ENCODE measurements around the gene CSRP3.

The CSRP3 gene

DNA sequence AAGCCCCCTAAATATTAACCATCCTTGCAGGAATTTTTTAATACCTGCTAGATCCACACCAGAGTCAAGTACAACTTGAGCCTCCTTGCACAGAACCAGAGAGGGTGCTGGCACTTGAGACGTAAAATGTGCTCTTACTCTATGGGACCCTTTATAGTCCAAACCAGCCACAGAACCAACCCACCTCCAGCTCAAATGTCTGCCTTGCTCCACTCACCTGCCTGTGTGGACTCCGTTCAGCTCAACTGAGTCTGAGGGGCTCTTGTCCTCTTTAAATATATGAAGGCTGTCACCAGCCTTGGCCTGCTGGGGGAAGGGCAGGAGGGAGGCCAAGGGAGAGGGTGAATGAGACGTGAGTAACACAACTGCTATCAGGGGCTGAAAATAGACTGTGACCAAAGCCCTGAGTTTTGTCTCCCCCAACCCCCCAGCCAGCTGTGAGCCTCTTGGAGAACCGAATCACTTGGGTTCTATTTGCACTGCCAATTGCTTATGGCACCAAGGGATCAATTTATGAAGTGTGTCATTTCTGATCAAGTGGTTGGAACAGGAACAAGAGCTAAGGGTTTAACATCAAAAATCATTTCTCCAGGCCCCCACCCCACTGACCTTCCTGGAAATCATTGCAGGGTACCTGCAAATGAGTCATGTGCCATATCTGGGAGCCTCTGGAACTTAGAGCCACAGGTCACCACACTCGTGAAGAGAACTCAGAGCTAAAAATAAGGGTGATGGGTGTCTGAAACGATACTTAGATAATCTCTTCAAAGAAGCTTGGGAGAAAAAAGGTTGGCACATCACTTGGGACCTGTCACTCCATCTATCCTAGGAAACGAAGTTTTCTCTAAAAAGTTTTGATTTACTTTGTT is at the start of gene CSRP3:
Gene CSRP3, minus strand, starts transcription at position 247 of the 869 bp plus-strand sequence. CDS start 9,535 bp downstream, outside the sequence.
- no peak for DNase-seq

DNA sequence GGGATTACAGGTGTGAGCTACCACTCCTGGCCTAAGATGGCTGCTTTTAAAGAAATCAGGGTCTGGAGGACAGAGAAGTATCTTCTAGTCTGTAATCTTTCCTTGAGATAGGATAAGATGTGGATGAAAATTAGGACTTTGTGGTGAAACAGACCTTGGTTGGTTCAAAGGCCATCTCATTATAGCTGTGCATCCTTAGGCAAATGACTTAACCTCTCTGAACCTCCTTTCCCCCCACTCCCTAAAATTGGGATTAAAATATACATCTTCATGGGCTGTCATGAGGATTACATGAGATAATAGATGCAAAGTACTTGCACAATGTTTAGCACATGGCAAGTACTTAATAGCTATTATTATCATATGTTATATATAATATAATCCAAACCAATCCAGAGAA is 49.8 kb upstream of the CSRP3 start:
- no peak for DNase-seq

DNA sequence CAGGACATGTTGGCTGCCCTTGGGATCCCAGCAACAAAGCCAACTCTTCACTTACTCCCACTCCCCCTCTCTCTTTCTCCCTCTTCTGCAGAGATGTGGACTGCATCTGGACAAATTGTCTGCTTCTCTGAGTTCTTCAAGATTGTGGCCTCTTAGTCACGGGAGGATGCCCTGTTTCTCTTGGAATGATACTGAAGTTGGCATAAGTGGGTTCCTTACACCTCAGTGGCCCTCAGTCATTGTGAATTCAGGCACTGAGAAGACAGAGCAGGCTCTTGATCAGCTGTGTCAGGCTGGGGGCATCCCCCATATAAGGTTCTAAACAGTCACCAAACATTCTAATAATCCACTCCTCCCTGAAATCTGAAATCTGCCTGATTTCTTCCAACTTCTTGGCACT is 45.0 kb upstream of the CSRP3 start:
- no peak for DNase-seq

DNA sequence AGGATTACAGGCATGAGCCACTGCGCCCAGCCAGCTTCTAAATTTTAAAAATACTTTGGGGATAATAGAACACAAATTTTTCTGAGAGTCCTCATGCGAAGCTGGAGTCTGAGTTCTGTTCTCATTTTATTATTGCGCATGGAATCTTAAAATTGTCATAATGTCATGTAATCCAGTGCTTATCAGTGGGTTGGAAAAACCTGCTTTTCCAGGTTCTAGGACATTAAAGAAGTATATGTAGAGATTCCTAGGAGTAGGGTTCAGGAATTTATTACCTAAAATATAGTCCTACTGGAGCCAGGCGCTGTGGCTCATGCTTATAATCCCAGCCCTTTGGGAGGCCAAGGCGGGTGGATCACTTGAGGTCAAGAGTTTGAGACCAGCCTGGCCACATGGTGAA is 43.6 kb upstream of the CSRP3 start:
- no peak for DNase-seq

DNA sequence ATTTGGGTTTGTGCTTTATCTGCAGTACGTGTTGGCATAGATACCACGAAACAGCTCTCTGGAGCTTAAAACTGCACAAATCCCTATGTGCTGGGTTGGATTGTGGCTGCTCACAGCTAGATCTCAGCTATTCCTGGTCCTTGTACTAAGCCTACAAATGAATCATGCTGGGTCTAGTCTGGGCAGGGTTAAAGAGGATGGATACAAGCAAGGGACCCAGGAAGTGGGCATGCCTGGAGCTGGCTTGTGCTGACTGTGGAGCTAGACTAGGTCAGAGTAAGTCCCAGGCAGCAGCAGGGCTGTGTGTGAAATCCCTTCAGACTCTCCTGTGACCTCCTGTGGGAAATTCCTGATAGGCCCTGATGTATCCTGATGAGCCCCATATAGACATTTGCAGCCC is 42.8 kb upstream of the CSRP3 start:
- peak; percentile 22 for DNase-seq

DNA sequence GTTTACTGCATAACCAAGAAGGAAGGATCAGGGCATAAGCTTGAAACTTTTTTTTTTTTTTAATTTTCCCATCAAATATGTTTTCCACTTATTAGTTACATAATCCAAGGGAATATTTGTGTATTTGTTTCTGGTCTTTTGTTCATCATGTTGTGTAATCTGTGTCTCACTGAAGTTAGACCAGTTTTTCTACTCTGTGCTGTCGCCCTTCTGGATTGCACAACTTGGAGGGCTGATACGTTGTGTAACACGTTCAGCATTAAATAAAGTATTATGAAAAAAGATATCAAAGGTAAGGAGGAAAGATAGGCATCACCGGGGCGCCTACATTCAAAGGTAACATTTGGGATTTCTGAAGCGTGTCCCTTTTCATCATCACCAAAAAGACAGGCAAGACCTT is 42.3 kb upstream of the CSRP3 start:
- DNase-seq, result peak; percentile 74

DNA sequence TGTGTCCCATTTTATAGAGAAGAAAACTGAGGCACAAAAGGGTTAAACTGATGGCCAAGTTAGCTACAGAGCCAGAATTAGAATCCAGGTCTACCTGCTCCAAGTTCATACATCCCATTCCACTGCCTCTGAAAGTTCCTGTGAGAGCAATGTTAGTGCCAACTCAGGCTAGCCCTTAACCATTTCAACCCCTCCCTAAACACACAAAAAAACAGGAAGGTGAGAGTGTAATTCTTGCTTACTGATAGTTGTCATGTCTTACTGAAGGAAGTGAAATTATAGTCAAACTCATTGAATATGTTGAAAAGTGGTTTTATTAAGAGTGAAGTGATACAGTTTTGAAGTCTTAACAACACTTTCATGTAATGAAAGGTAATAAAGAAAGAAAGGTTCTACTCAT is 41.8 kb upstream of the CSRP3 start:
- peak; percentile 73 for DNase-seq

DNA sequence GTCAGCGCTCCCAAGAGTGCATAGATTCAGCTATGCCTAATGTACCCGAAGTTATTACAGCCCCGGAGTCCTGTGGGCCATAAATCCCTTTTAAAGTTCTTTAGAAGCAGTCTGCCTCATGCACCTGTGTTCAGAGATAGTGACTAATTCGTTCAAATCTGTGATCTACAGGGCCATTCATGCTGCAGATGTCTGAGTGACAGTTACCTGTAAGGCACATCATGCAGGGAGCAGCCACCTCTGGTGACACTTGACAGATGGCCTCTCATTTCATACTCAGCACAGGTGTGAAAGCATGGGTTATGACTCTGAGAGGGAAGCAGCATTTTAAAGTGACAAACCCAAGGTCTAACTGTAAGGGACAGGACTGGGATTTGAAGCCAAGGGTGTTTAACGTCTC is 41.4 kb upstream of the CSRP3 start:
- no peak for DNase-seq

DNA sequence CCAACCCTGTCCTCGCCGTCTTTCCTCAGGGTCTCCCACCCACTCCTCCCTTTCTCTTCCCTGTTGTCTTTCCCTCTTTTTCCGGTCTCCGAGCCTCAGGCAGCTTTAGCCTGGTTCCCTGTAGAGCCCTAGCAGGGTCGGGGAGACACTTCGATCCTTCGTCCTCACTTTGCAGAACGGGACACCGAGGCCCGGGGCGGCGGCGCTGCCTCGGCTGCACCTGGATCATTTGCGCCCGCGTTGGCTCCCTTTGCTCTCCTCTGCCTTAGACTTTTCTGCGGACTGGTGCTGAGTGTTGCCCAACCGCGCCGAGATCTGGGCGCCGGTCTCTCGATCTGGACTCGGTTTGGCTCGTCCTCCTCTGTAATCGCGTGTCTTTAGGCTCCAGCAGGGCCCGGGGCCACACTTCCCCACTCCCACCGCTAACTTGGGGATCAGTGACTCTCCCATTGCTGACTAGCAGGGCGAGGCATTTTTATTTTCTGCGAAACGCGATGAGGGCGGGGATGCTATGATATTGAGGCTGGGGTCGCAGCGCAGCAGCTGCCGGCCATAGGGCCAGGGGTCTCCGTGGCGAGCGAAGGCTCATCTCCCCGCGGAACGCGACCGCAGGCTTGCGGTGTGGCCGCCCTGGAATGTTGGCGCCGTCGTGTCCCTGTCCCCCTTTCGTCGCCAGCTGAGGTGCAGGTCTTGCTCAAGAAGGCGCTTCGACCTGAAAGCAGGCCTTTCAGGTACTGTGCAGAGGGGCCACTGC is 40.6 kb upstream of the CSRP3 start:
- DNase-seq, result no peak

DNA sequence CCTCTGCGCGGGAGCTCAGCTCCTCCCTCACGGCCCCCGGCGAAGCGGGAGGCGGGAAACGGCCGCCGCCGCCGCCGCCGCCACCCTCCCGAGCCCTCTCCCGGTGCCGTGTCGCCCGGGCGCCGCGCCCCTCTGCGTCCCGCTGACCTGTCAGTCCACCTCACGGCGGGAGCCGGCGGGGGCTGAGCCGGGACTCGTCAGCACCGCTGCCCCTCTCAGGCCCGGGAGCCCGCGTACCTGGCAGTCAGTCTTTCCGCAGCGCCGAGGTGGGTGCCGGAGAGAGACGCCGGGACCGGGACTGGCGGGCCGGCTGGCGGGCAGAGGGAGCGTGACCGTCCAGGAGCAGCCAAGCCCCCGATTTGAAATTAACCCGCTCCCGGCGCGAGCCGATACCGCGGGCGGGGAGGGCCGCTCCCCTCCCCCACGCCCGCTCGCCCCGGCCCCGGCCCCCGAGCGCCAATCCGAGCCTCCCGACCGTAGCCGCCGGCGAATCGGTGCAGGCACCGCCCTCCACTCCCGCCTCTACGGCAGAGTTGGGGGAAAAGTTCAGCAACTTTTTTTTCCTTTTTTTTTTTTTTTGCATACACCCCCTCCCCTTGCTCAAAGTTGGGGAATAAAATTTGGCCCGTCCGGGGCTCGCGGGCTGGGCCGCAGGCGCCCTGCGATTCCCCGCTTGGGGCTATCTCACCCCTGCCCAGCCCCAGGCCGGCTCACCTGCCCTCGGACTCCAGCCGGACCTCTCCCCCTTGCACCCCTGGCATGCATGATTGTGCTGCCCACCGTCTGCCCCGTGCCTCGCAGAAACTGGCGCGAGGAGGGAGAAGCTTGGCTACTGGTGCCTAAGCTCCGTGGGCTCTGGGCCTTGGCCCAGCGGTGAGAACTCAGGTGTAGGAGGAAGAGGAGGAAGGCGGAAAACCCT is 39.7 kb upstream of the CSRP3 start:
- peak; percentile 27 for DNase-seq

DNA sequence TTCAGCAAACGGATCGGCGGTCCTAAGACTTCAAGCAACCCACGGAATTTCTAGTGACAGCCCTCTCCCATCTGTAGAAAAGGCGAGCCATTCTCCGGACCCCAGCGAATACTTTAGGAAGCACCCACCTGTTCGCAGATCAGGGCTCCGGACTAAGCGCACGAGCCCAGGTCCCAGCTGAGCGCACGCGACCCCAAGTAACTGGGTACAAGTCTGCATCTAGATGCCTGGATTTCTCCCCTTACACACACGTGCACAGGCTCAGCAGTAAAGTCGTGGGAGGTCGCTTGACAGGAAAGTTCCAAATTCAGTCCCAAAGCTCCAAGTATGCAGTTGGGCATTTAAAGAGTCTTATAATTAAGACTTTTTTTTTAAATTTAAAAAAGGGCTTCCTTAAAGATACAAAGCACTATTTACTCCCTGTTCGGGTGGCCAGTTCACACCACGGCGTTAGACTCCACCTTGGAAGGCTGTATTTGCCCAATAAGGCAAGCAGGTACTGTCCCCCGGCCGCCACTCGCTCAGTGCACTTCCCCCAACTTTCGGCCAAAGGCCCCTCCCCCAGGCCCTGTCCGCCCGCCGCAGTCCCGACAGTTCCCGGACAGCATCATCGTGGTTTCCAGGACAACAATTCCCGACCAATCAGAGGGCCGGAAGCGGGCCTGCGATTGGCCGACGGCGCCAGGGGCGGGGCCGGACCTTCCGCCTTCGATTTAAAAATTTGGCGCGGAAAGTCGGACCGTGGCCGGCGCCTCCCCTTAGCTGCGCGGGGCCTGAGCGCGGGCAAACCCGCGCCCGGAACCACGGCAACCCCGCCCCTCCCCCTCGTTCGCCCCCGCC is 38.9 kb upstream of the CSRP3 start, which contains the start of gene E2F8:
Gene E2F8, minus strand, starts transcription at position 526 of the 840 bp plus-strand sequence. CDS start 824 bp downstream, outside the sequence.
- peak; percentile 94 for DNase-seq

DNA sequence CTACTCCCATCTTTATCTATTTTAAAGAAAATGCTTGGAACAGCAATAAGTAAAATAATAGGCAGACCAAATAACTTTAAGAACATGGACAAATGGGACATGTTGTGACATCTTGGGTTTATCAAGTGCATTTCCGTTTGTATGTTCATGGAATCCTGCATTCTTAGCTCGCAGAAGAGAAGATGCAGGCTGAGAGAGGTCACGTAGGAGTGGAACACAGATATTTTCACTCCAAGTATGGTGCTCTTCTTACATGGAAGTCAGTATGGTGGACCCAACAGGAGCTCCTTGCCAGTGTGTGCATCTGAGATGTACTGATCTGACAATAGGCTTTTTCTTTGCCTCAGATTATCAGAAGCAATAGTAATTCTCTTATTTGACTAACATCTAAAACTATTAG is 37.3 kb upstream of the CSRP3 start:
- no peak for DNase-seq

DNA sequence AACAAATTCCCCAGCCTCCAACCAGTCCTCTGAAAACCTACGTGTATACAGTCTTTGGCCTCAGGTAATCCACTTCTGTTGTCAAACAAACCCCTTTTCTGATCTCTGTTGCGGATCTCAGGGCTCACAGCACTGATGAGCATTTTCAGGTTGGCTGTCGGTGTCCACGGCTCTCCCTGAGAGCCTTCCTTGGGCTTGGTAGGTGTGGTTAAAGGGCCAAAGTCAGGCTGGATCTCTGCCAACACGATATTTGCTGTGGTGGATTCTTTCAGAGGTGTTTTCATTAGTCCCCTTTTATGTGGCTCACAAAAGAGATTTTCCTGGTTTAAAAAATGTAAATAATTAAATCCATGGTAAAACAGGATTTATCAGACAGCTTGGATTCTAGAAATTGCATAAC is 36.0 kb upstream of the CSRP3 start:
- DNase-seq, result no peak

DNA sequence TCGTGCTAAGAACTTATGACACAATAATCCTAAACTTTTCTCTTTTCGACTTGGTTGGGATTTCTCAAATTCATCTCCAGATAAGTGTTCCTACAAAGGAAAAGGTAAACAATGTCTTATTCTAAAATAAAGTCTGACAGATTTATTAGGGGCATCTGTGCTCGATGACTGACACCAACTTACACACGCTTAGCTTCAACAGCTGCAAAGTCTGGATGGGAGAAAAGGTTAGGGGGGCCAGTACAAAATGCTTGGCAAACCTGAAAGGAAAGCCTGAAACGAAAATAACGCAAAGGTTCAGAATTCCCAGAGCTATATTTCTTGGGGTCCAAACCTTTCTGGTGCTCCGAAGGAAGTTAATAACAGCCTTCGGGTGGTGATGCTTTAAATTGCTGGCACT is 35.6 kb upstream of the CSRP3 start:
- no peak for DNase-seq

DNA sequence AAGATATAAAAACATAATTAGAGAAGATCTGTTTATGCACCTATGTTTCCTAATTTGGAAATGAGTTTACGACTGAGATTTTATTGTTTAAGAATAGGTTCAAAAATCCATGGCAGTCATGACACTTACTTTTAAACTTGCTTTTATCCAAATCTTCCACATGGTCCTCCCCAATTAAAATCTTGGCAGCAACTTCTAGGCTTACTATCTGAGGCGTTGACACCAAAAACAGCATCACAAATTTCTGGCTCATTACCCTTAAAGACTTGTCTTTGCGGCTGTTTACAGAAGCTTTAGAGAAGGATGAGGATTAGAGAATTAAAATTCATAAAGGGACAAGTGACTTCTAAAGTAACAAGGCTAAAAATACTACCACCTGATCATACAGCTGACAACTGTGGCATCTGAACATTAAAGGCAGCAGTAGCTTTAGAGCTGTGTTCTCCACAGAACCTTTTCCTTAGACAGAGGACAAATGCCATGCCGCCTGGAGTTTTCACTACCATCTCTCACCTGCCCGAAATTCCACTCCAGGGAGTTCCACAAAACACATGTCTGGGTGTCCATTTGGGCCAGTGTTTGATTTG is 32.5 kb upstream of the CSRP3 start:
- no peak for DNase-seq

DNA sequence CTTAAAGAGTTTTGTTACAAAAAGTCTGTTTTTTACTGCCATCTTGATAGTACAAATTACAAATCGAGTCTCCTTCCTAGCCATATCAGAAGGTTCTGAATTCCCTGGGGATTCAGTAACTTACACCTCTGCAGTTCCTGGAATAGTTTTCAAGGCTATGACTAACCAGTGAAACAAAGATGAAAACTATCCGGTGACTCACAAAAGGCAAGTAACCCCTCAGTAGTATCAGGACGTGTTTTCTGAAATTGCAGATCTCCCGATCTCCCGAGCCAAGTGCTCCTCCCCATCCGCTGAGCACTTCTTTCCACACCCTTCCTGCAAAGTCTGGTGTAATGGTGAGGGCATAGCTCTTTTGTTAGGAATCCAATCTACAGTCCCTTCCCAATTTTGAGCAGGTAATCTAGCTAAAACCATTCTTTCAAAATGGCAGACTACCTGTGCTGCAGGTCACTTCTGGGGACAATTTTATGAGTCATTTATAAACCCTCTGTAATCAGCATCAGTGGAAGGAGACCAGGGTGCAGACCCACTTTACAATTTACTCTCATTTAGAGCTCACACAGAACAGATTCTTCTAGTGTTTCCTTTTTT is 31.2 kb upstream of the CSRP3 start:
- no peak for DNase-seq

DNA sequence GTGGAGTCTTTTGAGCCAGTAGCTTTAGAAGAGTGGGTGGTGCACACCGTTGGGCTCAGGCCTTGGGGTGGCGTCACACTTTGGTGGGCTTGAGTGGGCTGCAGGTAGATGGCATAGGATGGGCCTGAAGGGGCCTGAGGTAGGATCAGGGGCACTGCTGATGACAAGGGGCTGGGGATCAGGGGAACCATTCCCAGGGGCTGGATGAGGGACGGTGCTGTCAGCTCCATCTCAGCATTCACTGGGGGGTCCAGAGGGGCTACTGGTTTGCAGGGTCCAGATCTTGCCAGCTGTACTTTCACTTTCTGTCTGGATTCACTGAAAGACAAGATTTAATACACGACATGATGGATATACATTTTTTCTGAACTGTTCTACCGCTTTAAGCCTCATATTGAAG is 27.9 kb upstream of the CSRP3 start:
- no peak for DNase-seq

DNA sequence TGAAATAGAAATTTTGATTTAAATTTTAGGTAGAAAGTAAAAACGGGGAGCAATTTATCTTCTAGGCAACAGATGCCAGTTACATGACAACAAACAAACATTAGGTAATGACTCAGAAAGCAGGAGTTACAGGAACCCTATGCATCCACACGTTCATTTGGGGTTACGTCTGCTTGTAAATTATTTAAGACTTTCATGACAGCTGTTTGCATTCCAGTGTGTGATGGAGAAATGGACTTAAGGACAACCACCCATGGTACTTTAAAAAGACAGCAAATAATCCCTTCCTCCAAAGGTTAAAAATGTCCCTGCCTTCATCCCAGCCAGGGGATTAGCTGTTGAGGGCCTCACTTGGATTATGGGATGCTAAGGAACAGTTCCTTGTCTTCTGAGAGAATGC is 27.2 kb upstream of the CSRP3 start:
- DNase-seq, result no peak

DNA sequence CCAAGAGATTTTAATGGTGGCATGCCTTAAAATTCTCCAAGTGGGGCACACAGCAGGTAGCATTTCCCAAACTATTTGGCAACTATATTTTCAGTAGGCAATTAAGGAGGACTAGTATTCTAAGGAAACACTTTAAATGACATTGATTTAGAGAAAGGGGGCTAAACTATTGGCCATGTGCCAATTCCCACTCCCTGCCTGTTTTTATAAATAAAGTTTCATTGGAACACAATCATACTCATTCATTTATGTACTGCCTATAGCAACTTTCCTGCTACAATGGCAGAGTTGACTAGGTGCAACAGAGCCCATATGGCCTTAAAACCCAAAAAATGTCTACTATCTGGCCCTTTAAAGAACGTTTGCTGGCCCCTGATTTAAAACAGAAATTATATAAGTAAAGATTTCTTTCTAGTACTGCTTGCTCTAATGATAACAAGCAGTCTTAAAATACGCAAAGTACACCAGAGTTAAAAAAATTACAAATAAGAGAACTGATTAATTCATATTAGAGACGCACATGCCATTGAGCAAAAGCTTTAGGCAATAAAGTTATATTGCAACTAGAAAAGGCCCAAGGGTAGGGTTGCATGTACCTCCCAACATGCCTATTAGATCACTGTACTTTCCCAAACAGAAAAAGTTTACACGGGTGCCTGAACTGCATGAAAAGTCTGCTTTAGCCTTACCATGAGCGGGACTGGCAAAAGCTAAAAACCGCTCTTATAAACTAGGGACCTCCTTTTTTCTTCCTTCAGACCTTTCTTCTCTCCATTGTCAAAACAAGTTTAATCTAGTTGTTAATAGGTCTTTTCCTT is 24.8 kb upstream of the CSRP3 start:
- no peak for DNase-seq

DNA sequence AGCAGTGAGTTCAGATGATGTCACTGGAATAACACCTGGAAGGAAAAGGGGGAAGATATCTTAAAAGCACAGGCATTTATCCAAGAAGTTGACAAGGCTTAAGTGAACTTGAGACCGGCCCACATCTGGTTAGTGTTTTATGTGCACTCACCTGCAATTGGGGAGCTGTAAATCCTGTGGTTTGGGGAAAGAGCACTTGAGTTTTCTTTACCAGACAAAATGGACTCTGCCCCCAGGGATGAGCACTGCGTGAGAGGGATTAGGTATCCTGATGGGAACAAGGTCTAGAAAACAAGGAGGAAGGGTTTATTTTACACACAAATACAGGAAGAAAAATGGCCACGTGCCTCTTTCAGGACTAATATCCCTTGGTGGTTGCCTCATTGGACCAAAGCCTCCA is 23.8 kb upstream of the CSRP3 start:
- no peak for DNase-seq

Measured in MV-4-11 (cell line).